Keratinocyte (primary cell): ENCODE measurements around the gene RECK.

Experiments
- CTCF ChIP-seq, 3 experiments: IDR thresholded peaks in 1 of 3; conservative IDR thresholded peaks in 1 of 3; optimal IDR thresholded peaks in 1 of 3; 2 replicates in 2 of 3; 3 replicates in 1 of 3; pipeline versions ENCODE3 to v1.5.1; 2011; ENCODE audit warnings: low read length in 3 of 3, mild to moderate bottlenecking in 3 of 3, moderate library complexity in 2 of 3, control low read depth in 1 of 3, inconsistent platforms in 1 of 3; ENCODE audit not compliant: insufficient read depth in 2 of 3; ENCODE audit errors: extremely low read depth in 1 of 3
- EZH2 ChIP-seq: IDR thresholded peaks from one replicate; pipeline ENCODE4 v1.6.1; 2012; ENCODE audit warnings: inconsistent platforms, mild to moderate bottlenecking, low read length, moderate library complexity

- no peak for TF ChIP-seq CTCF (optimal IDR thresholded peaks at IDR 0.05 in 1 of 3, IDR thresholded peaks at IDR 0.05 in 1 of 3, conservative IDR thresholded peaks at IDR 0.05 in 1 of 3; ENCODE audit: extremely low read depth in 1 of 3, insufficient read depth in 2 of 3, low read length in 3 of 3)
- no peak for TF ChIP-seq EZH2
These were observed 101.8 kb downstream of the RECK start for GRCh38 chr9:36138496-36138895.
